HG03342 (cell line): ENCODE results near the gene BCL10.

ENCODE experiments used
- ATAC-seq: cut with Tn5 transposase; IDR thresholded peaks from one replicate; pipeline ENCODE4 v1.9.1; 2021; ENCODE audit warnings: mild to moderate bottlenecking, moderate library complexity; ENCODE audit not compliant: unreplicated experiment

Gene BCL10

DNA sequence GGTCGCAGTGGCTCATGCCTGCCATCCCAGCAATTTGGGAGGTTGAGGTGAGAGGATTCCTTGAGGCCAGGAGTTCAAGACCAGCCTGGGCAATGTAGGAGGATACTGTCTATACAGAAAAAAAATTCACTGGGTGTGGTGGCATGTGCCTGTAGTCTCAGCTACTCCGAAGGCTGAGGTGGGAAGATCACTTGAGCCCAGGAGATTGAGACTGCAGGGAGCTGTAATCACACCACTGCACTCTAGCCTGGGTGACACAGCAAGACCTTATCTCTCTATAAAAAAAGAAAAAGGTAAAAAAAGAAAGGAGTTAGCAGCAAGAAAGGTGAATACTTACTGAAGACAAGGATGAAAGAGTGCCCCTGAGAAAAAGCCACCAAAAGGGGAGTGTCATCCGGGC is 23.7 kb upstream of the BCL10 start:
- ATAC-seq, result no peak

DNA sequence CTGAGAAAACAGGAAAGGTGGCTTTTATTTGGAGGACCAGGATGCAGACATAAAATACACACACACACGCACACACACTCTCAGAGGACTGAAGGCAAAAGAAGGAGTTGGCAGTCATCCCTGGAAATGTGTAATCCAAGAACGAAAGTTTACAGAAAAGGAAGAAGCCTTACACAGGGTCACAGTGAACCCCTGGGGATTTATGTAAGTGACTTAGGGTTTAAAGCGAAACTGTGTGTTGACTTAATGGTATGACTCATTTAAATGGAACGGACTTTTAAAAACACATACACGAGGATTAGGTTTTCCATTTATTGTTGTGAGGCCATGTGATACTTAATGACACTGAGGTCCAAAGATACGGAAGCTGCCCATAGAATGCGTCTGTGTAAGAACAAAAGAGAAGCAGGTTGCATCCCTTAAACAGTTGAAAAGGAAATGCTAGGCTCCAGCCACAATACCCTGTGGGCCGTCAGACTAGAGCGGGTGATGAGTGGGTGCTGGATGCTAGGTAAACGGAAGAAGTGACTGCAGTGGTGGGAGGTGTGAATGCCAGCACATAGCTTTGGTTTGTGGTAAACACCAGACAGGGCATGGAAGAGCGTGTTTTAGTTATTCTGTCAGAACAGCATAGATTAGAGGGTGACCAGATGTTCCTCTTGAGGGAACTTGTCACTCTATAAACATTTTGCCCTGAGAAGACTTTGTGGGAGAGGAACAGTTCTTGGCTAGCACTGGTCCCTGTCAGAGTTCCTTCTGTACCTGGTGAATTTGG is 21.6 kb upstream of the BCL10 start:
- peak; percentile 91 for ATAC-seq

DNA sequence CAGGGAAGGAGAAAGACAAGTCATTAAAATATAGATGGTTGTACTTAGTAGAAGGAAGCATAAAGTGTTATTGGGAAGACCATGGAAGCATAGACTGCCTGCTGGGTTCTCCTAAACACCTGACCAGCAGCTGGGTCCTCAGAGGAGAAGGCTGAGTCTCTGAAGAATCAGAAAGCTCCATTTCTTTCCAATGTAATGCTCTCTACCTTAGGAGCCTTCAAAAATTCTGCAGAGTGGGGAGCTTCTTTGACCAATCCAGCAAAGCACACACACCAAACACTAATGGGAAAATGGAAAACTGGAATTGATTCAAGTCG is 21.1 kb upstream of the BCL10 start:
- ATAC-seq, result no peak

- ATAC-seq, result no peak
These were observed 20.5 kb upstream of the BCL10 start for GRCh38 chr1:85296980-85297379.

GRCh38 chr1:85295654-85296053 is 19.2 kb upstream of the BCL10 start:
- no peak for ATAC-seq

DNA sequence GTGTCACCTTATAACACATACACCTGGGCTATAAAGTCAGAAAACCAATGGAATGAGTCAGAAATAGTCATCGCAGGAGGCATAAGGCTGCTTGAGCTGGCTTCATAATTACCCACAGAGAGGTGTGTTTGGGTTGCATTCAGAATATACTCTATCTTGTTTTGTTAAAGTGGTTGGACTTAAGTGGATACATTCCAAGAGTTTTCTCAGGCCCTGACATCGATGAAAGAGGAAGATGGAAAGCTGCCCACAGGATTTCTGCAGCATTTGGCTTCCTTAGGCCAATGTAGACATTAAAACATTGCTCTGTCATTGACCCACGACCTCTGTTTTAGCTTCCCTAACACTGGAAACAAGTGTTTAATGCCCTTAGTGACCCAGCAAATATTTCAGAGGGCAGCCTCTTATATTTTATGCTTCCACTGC is 18.6 kb upstream of the BCL10 start:
- ATAC-seq, result no peak

GRCh38 chr1:85290826-85291225 is 14.4 kb upstream of the BCL10 start:
- ATAC-seq, result no peak

GRCh38 chr1:85289848-85290335 is 13.5 kb upstream of the BCL10 start:
- ATAC-seq, result peak; percentile 70

GRCh38 chr1:85289207-85289847 is 12.9 kb upstream of the BCL10 start:
- no peak for ATAC-seq

- ATAC-seq, result no peak
These were observed 7.8 kb upstream of the BCL10 start for GRCh38 chr1:85284202-85284601.

DNA sequence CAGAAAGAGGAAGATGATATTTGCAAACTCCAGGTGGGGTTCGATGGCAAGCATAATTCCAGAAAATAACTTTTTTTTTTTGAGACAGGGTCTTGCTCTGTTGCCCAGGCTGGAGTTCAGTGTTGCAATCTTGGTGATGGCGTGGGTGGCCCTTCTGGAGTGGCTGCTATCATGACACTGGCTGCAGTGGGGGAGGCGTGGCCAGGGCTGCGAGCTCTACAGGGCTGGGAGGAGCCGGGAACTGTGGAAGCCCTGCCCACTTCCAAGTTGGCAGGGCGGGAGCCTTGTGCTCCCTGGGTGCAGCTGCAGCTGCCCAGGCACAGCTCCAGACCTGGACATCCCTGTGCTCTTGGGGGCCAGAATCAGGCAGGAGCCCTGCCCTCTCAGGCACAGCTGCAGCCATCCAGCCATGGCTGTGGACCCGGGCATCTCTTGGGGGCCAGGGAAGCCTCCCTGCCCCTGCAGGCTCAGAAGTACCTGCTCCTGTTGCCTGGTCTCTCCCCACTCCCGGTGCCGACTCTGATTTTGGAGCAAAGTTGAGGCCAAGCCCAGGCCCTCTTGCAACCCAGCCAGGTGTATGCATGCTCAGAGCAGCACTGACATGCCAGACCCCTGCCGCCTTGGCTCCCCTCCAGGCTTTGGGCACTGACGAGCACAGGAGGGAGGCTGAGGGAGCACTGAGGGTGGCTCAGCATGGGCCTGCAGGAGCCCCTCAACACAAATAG is 7.2 kb upstream of the BCL10 start:
- ATAC-seq, result no peak

GRCh38 chr1:85282424-85282823 is 6.0 kb upstream of the BCL10 start:
- ATAC-seq, result peak; percentile 35

DNA sequence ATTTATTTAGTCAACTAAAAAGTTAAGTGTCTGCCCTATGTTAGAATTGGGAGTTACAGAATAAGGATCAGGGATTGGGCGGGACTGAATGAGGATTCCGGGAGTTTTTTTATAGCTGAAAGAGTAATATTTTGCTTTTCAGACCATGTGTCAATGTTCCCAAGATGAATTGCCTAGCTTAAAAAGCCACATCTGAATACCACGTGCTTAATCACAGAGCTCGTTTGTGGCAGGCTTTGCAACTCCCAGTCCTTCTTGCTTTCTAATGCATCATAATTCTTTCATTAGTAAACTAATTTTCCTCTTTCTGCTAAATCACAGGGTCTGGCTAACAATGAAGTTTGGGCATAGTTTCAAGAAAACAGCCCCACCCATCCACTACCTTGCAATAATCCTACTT is 4.2 kb upstream of the BCL10 start:
- no peak for ATAC-seq

DNA sequence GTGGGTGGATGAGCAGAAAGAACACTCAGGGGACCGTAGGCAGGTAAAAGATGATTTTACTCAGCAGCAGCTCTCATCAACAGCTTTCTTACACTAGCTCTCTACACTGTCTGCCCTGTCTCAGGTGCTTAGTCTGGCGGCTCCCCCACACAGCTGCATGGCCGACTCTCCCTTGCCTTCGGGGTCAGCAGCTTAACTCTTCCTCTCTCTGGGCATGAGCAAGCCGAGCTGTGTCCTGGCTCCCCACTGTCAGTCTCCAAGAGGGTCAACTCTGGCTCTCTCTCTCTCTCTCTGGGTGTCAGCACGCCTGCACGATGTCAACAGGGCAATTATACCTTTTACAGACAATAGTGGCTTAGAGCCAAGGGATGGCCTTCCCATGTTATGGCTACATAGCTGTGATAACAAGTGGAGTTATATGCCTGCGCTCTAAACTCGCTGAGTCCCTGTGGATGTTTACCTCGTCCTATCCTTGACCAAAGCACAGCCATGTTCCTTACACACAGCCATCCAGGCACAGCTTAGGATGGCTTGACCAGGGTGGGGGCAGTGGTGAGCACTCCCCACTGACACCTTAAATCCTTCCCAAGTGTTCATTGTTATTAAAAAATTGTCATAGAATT is 3.1 kb upstream of the BCL10 start:
- no peak for ATAC-seq

- peak; percentile 10 for ATAC-seq
These were observed 2.5 kb upstream of the BCL10 start for GRCh38 chr1:85278853-85279314.

- no peak for ATAC-seq
These were observed 1.4 kb upstream of the BCL10 start for GRCh38 chr1:85277802-85278201.

DNA sequence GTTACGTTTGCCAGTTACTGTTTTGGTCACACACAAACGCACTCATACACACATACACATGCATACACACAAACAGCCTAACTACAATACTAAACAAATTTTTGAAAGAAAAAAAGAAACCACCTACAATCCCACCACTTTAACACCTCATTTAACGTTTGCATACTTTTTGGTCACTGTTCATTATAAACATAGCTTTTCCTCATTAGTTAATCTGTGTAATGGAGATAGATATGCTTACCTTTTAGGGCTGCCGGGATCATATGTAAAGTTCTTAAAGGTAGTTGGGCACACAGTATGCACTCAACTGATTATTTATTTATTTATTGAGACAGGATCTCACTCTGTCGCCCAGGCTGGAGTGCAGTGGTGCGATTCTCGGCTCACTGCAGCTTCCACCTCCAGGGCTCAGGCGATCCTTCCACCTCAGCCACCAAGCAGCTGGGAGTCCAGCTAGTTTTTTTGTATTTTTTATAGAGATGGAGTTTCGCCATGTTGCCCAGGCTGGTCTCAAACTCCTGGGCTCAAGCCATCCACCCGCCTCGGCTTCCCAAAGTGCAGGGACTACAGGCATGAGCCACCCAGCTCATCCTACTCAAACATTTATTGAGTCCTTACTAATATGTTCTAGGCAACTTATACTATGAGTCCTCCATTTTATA is 677 bp upstream of the BCL10 start:
- no peak for ATAC-seq

DNA sequence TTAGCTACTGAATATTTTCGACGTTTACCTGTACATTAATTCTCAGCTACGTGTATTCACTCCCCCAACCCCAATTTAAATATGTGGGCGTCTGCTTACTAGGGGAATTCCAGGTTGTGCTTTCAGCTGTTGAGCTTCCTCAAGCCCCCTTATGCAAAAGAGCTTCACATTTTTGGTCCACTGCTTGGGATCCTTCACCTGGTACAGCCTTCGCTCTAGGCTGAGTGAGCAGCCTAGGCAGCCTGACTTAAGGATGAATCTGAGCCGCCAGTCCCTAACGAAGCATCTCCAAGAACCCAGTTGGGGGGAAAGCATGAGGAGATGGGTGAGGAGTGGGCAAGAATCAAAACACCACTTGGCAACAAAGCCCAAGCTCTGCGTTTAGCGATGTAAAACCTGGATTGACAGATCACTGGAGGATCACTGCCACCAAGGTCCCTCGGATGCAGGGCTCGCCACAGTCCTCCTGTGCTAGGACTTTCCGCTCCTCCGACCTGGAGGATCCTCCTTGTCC is 674 bp downstream of the BCL10 start:
- ATAC-seq, result peak; percentile 20

GRCh38 chr1:85274969-85275453 is 1.4 kb downstream of the BCL10 start:
- no peak for ATAC-seq

DNA sequence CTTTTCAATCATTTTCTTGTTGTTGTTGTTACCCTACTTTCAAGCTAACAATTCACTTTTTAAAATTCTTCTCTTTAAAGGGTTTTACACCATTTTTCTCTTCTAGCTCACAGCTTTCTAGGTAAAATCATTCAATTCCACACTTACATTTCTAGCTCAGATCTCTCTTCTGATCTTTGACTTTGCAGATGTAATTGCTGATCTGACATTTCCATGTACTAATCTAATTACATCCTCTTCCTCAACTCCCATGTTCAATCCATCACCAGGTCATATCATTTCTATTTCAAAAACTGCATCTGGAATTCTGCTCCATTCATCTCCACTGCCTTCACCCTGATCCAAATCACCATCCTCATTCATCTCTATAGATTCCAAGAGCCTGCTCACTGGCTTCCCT is 3.0 kb downstream of the BCL10 start:
- no peak for ATAC-seq
